OCI-LY1 (cell line): ENCODE measurements around the gene C18orf63.

Source experiments
- H2AFZ ChIP-seq: fragments of 200-600 bp; sonication (generic), shearing (Covaris generic); 2 replicates; pipeline ENCODE4 v1.6.0; 2014; ENCODE audit warnings: antibody characterized with exemption, mild to moderate bottlenecking, low read length
- H3F3A ChIP-seq: fragments of 200-600 bp; sonication (generic), shearing (Covaris generic); 2 replicates; pipeline ENCODE4 v1.6.0; 2014; ENCODE audit warnings: mild to moderate bottlenecking, antibody characterized with exemption, low read length, moderate library complexity; ENCODE audit not compliant: insufficient read depth
- H3K27ac ChIP-seq: fragments of 200-600 bp; sonication (generic); 2 replicates; pipeline ENCODE4 v1.5.1; 2014; ENCODE audit warnings: low read length, mixed run types, mild to moderate bottlenecking, low read depth; ENCODE audit not compliant: poor library complexity, severe bottlenecking
- H3K27me3 ChIP-seq: fragments of 200-600 bp; sonication (generic); 2 replicates; pipeline ENCODE4 v1.6.0; 2014; ENCODE audit warnings: antibody characterized with exemption, mild to moderate bottlenecking, low read length, moderate library complexity; ENCODE audit not compliant: insufficient read depth
- H3K36me3 ChIP-seq: fragments of 200-600 bp; sonication (generic); 2 replicates; pipeline ENCODE4 v1.6.1; 2014; ENCODE audit warnings: mild to moderate bottlenecking, antibody characterized with exemption, low read length, moderate library complexity, mixed read lengths; ENCODE audit not compliant: insufficient read depth
- H3K4me1 ChIP-seq: fragments of 200-600 bp; sonication (generic); 2 replicates; pipeline ENCODE4 v1.5.1; 2014; ENCODE audit warnings: mild to moderate bottlenecking, low read length, moderate library complexity; ENCODE audit not compliant: insufficient read depth, severe bottlenecking
- H3K4me2 ChIP-seq: fragments of 200-600 bp; sonication (generic), shearing (Covaris generic); 2 replicates; pipeline ENCODE4 v1.6.1; 2014; ENCODE audit warnings: low read length
- H3K4me3 ChIP-seq: fragments of 200-600 bp; sonication (generic); 2 replicates; pipeline ENCODE4 v1.5.1; 2014; ENCODE audit warnings: low read length, low read depth, mild to moderate bottlenecking, mixed read lengths; ENCODE audit not compliant: poor library complexity, severe bottlenecking
- H3K79me2 ChIP-seq: fragments of 200-600 bp; shearing (Covaris generic); 2 replicates; pipeline ENCODE4 v1.6.1; 2016; ENCODE audit warnings: mixed run types, low read length, mixed read lengths; ENCODE audit not compliant: insufficient read depth
- H3K9ac ChIP-seq: fragments of 200-600 bp; sonication (generic), shearing (Covaris generic); 2 replicates; pipeline ENCODE4 v1.6.1; 2014; ENCODE audit warnings: mild to moderate bottlenecking, low read length, mixed read lengths
- H3K9me2 ChIP-seq: fragments of 200-600 bp; sonication (generic), shearing (Covaris generic); 2 replicates; pipeline ENCODE4 v1.6.1; 2014; ENCODE audit warnings: low read depth, mild to moderate bottlenecking, low read length, mixed read lengths
- H3K9me3 ChIP-seq: fragments of 200-600 bp; shearing (Covaris generic); 2 replicates; pipeline ENCODE4 v1.6.1; 2014; ENCODE audit warnings: low read length, mixed read lengths
- H4K20me1 ChIP-seq: fragments of 200-600 bp; sonication (generic), shearing (Covaris generic); 2 replicates; pipeline ENCODE4 v1.6.0; 2016; ENCODE audit warnings: mild to moderate bottlenecking, low read length; ENCODE audit not compliant: insufficient read depth
- EZH2 ChIP-seq: fragments of 200-600 bp; sonication (generic), shearing (Covaris generic); IDR thresholded peaks from 2 replicates; pipeline ENCODE4 v1.8.0; 2017; ENCODE audit warnings: borderline replicate concordance, mixed run types, mild to moderate bottlenecking, antibody characterized with exemption, low read length, moderate library complexity, mixed read lengths
- TF ChIP-seq, protein P1 (sequence below): fragments of 200-600 bp; sonication (generic), shearing (Covaris generic); IDR thresholded peaks from 2 replicates; pipeline ENCODE4 v1.5.1; 2017; ENCODE audit warnings: mild to moderate bottlenecking, antibody characterized with exemption, low read length, moderate library complexity, mixed read lengths

C18orf63 gene

GRCh38 chr18:74315464-74316256 is at the start of gene C18orf63:
Gene C18orf63 (plus strand): TSS chr18:74315839. CDS start chr18:74317866, 2,027 bp downstream.
- Histone ChIP-seq H3K27ac (no peak within 1 kb of the TSS), H3K79me2 (no peaks in the 10 kb centered on the region)

GRCh38 chr18:74266161-74266560 is 49.5 kb upstream of the C18orf63 start:
- Histone ChIP-seq H3K4me2 (no peak overlapping the region), H3K9me2 (no peaks in the 10 kb centered on the region), H3K9ac (no peak overlapping the region), H3K9me3 (no peaks in the 10 kb centered on the region), H3K27me3 (no peaks in the 10 kb centered on the region), H3K36me3 (peaks cover 22% of the 10 kb centered on the region), H3K4me1 (peaks cover 18% of the 10 kb centered on the region), H3K79me2 (0 out of 2 replicates have a peak, but pooled peaks cover 4% of the 10 kb centered on the region), H4K20me1 (no peaks in the 10 kb centered on the region), H2AFZ (no peak overlapping the region), H3K4me3 (no peak overlapping the region), H3F3A (no peaks in the 10 kb centered on the region), H3K27ac (no peak overlapping the region)
- TF ChIP-seq EZH2: no peak
- TF ChIP-seq, protein P1, sequence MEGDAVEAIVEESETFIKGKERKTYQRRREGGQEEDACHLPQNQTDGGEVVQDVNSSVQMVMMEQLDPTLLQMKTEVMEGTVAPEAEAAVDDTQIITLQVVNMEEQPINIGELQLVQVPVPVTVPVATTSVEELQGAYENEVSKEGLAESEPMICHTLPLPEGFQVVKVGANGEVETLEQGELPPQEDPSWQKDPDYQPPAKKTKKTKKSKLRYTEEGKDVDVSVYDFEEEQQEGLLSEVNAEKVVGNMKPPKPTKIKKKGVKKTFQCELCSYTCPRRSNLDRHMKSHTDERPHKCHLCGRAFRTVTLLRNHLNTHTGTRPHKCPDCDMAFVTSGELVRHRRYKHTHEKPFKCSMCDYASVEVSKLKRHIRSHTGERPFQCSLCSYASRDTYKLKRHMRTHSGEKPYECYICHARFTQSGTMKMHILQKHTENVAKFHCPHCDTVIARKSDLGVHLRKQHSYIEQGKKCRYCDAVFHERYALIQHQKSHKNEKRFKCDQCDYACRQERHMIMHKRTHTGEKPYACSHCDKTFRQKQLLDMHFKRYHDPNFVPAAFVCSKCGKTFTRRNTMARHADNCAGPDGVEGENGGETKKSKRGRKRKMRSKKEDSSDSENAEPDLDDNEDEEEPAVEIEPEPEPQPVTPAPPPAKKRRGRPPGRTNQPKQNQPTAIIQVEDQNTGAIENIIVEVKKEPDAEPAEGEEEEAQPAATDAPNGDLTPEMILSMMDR: no peak

More at GRCh38 chr18:74315464-74316256, at the start of gene C18orf63:
- no peaks in the 10 kb centered on the region; the same call in 1 of the 2 replicates for H3K27me3 ChIP-seq
- H2AFZ ChIP-seq: no peak within 1 kb of the TSS
- H3K9me2 ChIP-seq: no peaks in the 10 kb centered on the region
- H3K4me3 ChIP-seq: no peak within 1 kb of the TSS
- H3F3A ChIP-seq: no peaks in the 10 kb centered on the region
- no peaks in the 10 kb centered on the region for H3K9me3 ChIP-seq
- H3K4me1 ChIP-seq: no peaks in the 10 kb centered on the region
- H3K4me2 ChIP-seq: no peak within 1 kb of the TSS
- no peaks in the 10 kb centered on the region; the same call in 1 of the 2 replicates for H3K36me3 ChIP-seq
- no peak within 1 kb of the TSS for H3K9ac ChIP-seq
- no peak for TF ChIP-seq EZH2
- TF ChIP-seq, protein P1: no peak
- H4K20me1 ChIP-seq: no peaks in the 10 kb centered on the region

- 0 out of 2 replicates have a peak, but pooled peaks cover 4% of the 10 kb centered on the region for H3K79me2 ChIP-seq
- H3K27me3 ChIP-seq: no peaks in the 10 kb centered on the region
- H3K27ac ChIP-seq: no peak overlapping the region
- no peaks in the 10 kb centered on the region for H4K20me1 ChIP-seq
- TF ChIP-seq, protein P1: no peak
- no peak for TF ChIP-seq EZH2
- H3F3A ChIP-seq: no peaks in the 10 kb centered on the region
- no peak overlapping the region for H3K4me3 ChIP-seq
- no peak overlapping the region for H3K9ac ChIP-seq
- peaks cover 18% of the 10 kb centered on the region for H3K4me1 ChIP-seq
- no peaks in the 10 kb centered on the region for H3K9me2 ChIP-seq
- H2AFZ ChIP-seq: no peak overlapping the region
- H3K36me3 ChIP-seq: peaks cover 7% of the 10 kb centered on the region
- H3K9me3 ChIP-seq: no peaks in the 10 kb centered on the region
- no peak overlapping the region for H3K4me2 ChIP-seq
These were observed 47.5 kb upstream of the C18orf63 start for GRCh38 chr18:74268175-74268574.
